ENCODE measurements around the gene OBSL1.

DNA sequence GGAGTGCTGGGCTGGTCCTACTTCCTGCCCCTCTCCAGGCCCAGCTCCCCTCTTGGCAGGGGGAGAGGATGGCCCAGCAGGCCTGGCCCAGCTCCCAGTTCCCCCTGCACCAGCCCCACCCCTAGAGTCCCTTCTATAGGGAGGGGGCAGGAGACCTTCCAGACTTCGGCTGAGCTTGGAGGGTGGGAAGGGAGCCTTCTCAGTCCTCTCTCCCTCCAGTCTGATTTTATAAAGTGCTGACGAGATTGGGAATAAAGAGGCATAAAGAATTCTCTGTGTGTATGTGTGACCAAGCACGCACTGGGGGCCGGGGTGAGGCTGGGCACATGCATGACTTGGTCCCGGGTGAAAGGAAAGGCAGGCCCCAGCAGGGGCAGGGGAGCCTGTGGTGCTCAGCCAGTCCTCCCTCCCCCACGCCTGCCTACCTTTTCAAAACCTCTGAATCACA is 32.8 kb downstream of the OBSL1 start:
- TF ChIP-seq, protein P1, sequence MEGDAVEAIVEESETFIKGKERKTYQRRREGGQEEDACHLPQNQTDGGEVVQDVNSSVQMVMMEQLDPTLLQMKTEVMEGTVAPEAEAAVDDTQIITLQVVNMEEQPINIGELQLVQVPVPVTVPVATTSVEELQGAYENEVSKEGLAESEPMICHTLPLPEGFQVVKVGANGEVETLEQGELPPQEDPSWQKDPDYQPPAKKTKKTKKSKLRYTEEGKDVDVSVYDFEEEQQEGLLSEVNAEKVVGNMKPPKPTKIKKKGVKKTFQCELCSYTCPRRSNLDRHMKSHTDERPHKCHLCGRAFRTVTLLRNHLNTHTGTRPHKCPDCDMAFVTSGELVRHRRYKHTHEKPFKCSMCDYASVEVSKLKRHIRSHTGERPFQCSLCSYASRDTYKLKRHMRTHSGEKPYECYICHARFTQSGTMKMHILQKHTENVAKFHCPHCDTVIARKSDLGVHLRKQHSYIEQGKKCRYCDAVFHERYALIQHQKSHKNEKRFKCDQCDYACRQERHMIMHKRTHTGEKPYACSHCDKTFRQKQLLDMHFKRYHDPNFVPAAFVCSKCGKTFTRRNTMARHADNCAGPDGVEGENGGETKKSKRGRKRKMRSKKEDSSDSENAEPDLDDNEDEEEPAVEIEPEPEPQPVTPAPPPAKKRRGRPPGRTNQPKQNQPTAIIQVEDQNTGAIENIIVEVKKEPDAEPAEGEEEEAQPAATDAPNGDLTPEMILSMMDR (IDR thresholded peaks at IDR 0.05), result no peak
- no peak for TF ChIP-seq POLR2A (IDR thresholded peaks at IDR 0.05)

Data from testis (tissue), 2 donors.